IPS-18a (cell line): Measurements from ENCODE around the gene CLEC4C.
"Not testable (repeated sequence)": the region's sequence is repeated elsewhere in the genome, so short reads cannot be mapped to it uniquely, and the experiment has no call there.

Experiments used
- H3K27ac ChIP-seq: one replicate; pipeline ENCODE4 v1.5.1; 2013; ENCODE audit warnings: low read length
- H3K27me3 ChIP-seq: one replicate; pipeline ENCODE4 v1.6.1; 2013; ENCODE audit warnings: mild to moderate bottlenecking, low read length; ENCODE audit not compliant: control insufficient read depth, insufficient read depth
- H3K36me3 ChIP-seq: one replicate; pipeline ENCODE4 v1.6.1; 2013; ENCODE audit warnings: low read depth, low read length; ENCODE audit not compliant: control insufficient read depth
- H3K4me1 ChIP-seq: one replicate; pipeline ENCODE4 v1.6.1; 2013; ENCODE audit warnings: low read depth, low read length; ENCODE audit not compliant: control insufficient read depth
- H3K4me3 ChIP-seq: one replicate; pipeline ENCODE4 v1.5.1; 2013; ENCODE audit warnings: low read length
- H3K9ac ChIP-seq: one replicate; pipeline ENCODE4 v1.6.1; 2013; ENCODE audit warnings: mild to moderate bottlenecking, low read length, moderate library complexity
- H3K9me3 ChIP-seq: one replicate; pipeline ENCODE4 v1.6.1; 2013; ENCODE audit warnings: low read depth, low read length; ENCODE audit not compliant: control insufficient read depth

Gene CLEC4C

GRCh38 chr12:7755668-7756067, 8.5 kb upstream of the CLEC4C start:
- H3K9ac ChIP-seq, H3K4me3 ChIP-seq, H3K27ac ChIP-seq, H3K27me3 ChIP-seq, H3K9me3 ChIP-seq, H3K36me3 ChIP-seq, H3K4me1 ChIP-seq: not testable (repeated sequence)

GRCh38 chr12:7751941-7752922, 5.1 kb upstream of the CLEC4C start:
- not testable (repeated sequence) for H3K36me3 ChIP-seq, H3K9me3 ChIP-seq, H3K4me1 ChIP-seq, H3K27me3 ChIP-seq, H3K27ac ChIP-seq, H3K9ac ChIP-seq, H3K4me3 ChIP-seq

GRCh38 chr12:7751394-7751793, 4.2 kb upstream of the CLEC4C start:
- no peaks in the 10 kb centered on the region for H3K4me1 ChIP-seq
- no peak overlapping the region for H3K27ac ChIP-seq
- no peaks in the 10 kb centered on the region for H3K27me3 ChIP-seq
- H3K4me3 ChIP-seq = no peak overlapping the region
- no peaks in the 10 kb centered on the region for H3K36me3 ChIP-seq
- no peak overlapping the region for H3K9ac ChIP-seq
- no peaks in the 10 kb centered on the region for H3K9me3 ChIP-seq

- Histone ChIP-seq H3K27me3 (no peaks in the 10 kb centered on the region), H3K36me3 (no peaks in the 10 kb centered on the region), H3K4me1 (no peaks in the 10 kb centered on the region), H3K27ac (no peak overlapping the region), H3K9ac (no peak overlapping the region), H3K9me3 (no peaks in the 10 kb centered on the region), H3K4me3 (no peak overlapping the region)
These were observed 3.2 kb upstream of the CLEC4C start for GRCh38 chr12:7750350-7750749.

GRCh38 chr12:7749442-7749841, 2.3 kb upstream of the CLEC4C start:
- Histone ChIP-seq H3K27ac (no peak overlapping the region), H3K36me3 (no peaks in the 10 kb centered on the region), H3K9me3 (no peaks in the 10 kb centered on the region), H3K27me3 (no peaks in the 10 kb centered on the region), H3K9ac (no peak overlapping the region), H3K4me1 (no peaks in the 10 kb centered on the region), H3K4me3 (no peak overlapping the region)

- H3K9ac ChIP-seq = no peak overlapping the region
- no peaks in the 10 kb centered on the region for H3K4me1 ChIP-seq
- no peaks in the 10 kb centered on the region for H3K36me3 ChIP-seq
- H3K27ac ChIP-seq = no peak overlapping the region
- no peaks in the 10 kb centered on the region for H3K9me3 ChIP-seq
- H3K27me3 ChIP-seq = no peaks in the 10 kb centered on the region
- H3K4me3 ChIP-seq = no peak overlapping the region
These were observed 1.7 kb upstream of the CLEC4C start for GRCh38 chr12:7748852-7749251.

- no peaks in the 10 kb centered on the region for H3K27me3 ChIP-seq
- H3K27ac ChIP-seq = no peak overlapping the region
- peaks cover 5% of the 10 kb centered on the region for H3K4me1 ChIP-seq
- no peaks in the 10 kb centered on the region for H3K9me3 ChIP-seq
- no peak overlapping the region for H3K9ac ChIP-seq
- no peaks in the 10 kb centered on the region for H3K36me3 ChIP-seq
- no peak overlapping the region for H3K4me3 ChIP-seq
These were observed 14.2 kb downstream of the CLEC4C start for GRCh38 chr12:7732993-7733392.

GRCh38 chr12:7731486-7731885, 15.7 kb downstream of the CLEC4C start:
- no peak overlapping the region for H3K4me3 ChIP-seq
- H3K36me3 ChIP-seq = no peaks in the 10 kb centered on the region

GRCh38 chr12:7730984-7731383, 16.2 kb downstream of the CLEC4C start:
- not testable (repeated sequence) for H3K4me3 ChIP-seq

More at GRCh38 chr12:7731486-7731885, 15.7 kb downstream of the CLEC4C start:
- Histone ChIP-seq H3K4me1 (peaks cover 5% of the 10 kb centered on the region), H3K9me3 (no peaks in the 10 kb centered on the region), H3K9ac (no peak overlapping the region), H3K27ac (no peak overlapping the region), H3K27me3 (no peaks in the 10 kb centered on the region)

GRCh38 chr12:7729746-7730145, 17.4 kb downstream of the CLEC4C start:
- H3K4me3 ChIP-seq = no peak overlapping the region
- H3K4me1 ChIP-seq = peaks cover 5% of the 10 kb centered on the region
- no peaks in the 10 kb centered on the region for H3K36me3 ChIP-seq
- H3K9me3 ChIP-seq = no peaks in the 10 kb centered on the region
- H3K27me3 ChIP-seq = no peaks in the 10 kb centered on the region
- no peak overlapping the region for H3K9ac ChIP-seq
- no peak overlapping the region for H3K27ac ChIP-seq

More at GRCh38 chr12:7730984-7731383, 16.2 kb downstream of the CLEC4C start:
- H3K9ac ChIP-seq, H3K27me3 ChIP-seq, H3K27ac ChIP-seq, H3K4me1 ChIP-seq, H3K9me3 ChIP-seq, H3K36me3 ChIP-seq: not testable (repeated sequence)

GRCh38 chr12:7723926-7724325, 23.2 kb downstream of the CLEC4C start:
- H3K4me1 ChIP-seq = no peaks in the 10 kb centered on the region
- no peak overlapping the region for H3K27ac ChIP-seq
- H3K36me3 ChIP-seq = no peaks in the 10 kb centered on the region
- H3K9me3 ChIP-seq = no peaks in the 10 kb centered on the region
- H3K4me3 ChIP-seq = no peak overlapping the region
- H3K27me3 ChIP-seq = no peaks in the 10 kb centered on the region
- H3K9ac ChIP-seq = no peak overlapping the region
